Measurements from ENCODE around the gene CREB1.

GRCh38 chr2:207497596-207497995 lies 32.2 kb upstream of the CREB1 start:
- no peak for TF ChIP-seq CTCF (IDR thresholded peaks at IDR 0.05)
- TF ChIP-seq POLR2A (IDR thresholded peaks at IDR 0.05), result no peak

Data from adrenal gland (tissue), 5 donors.